ENCODE measurements around the gene RC3H2.

The RC3H2 gene

GRCh38 chr9:122815544-122815943 lies 89.6 kb downstream of the RC3H2 start:
- no peak for ATAC-seq
- TF ChIP-seq CSDC2 (CRISPR knock-in tag; IDR thresholded peaks at IDR 0.05) (no peak), CSRNP3 (CRISPR knock-in tag; IDR thresholded peaks at IDR 0.05) (no peak), ARNTL (CRISPR knock-in tag; IDR thresholded peaks at IDR 0.05; ENCODE audit: borderline replicate concordance, low read depth) (no peak), ISL1 (CRISPR knock-in tag; IDR thresholded peaks at IDR 0.05) (no peak), PATZ1 (CRISPR knock-in tag; IDR thresholded peaks at IDR 0.05; ENCODE audit: borderline replicate concordance) (no peak), ZNF8 (CRISPR knock-in tag; IDR thresholded peaks at IDR 0.05) (no peak), ESRRG (CRISPR knock-in tag; IDR thresholded peaks at IDR 0.05) (no peak), OSR1 (CRISPR knock-in tag; IDR thresholded peaks at IDR 0.05) (no peak), ZNF565 (CRISPR knock-in tag; conservative IDR thresholded peaks at IDR 0.05; ENCODE audit: low read depth) (no peak), SNAI2 (CRISPR knock-in tag; IDR thresholded peaks at IDR 0.05) (no peak), ZFP30 (CRISPR knock-in tag; IDR thresholded peaks at IDR 0.05) (no peak), TSHZ2 (CRISPR knock-in tag; IDR thresholded peaks at IDR 0.05) (no peak), ZFP3 (CRISPR knock-in tag; IDR thresholded peaks at IDR 0.05) (no peak), GLIS3 (CRISPR knock-in tag; IDR thresholded peaks at IDR 0.05) (no peak), TOX (CRISPR knock-in tag; IDR thresholded peaks at IDR 0.05; ENCODE audit: borderline replicate concordance) (no peak), POU6F1 (CRISPR knock-in tag; IDR thresholded peaks at IDR 0.05; ENCODE audit: borderline replicate concordance, low read depth) (no peak), CREB5 (CRISPR knock-in tag; IDR thresholded peaks at IDR 0.05; ENCODE audit: low read depth) (no peak), ZNF70 (CRISPR knock-in tag; IDR thresholded peaks at IDR 0.05) (no peak)

GRCh38 chr9:122814545-122814944 lies 90.6 kb downstream of the RC3H2 start:
- ATAC-seq, result no peak
- TF ChIP-seq ZFP3 (CRISPR knock-in tag; IDR thresholded peaks at IDR 0.05), result no peak
- TF ChIP-seq TCF4 (CRISPR knock-in tag; IDR thresholded peaks at IDR 0.05; ENCODE audit: borderline replicate concordance), result no peak
- TF ChIP-seq CSDC2 (CRISPR knock-in tag; IDR thresholded peaks at IDR 0.05), result no peak
- no peak for TF ChIP-seq SNAI2 (CRISPR knock-in tag; IDR thresholded peaks at IDR 0.05)
- TF ChIP-seq ZFP30 (CRISPR knock-in tag; IDR thresholded peaks at IDR 0.05), result no peak
- no peak for TF ChIP-seq GLIS3 (CRISPR knock-in tag; IDR thresholded peaks at IDR 0.05)
- TF ChIP-seq ZNF565 (CRISPR knock-in tag; conservative IDR thresholded peaks at IDR 0.05; ENCODE audit: low read depth), result no peak
- TF ChIP-seq ESRRG (CRISPR knock-in tag; IDR thresholded peaks at IDR 0.05), result no peak
- TF ChIP-seq POU6F1 (CRISPR knock-in tag; IDR thresholded peaks at IDR 0.05; ENCODE audit: borderline replicate concordance, low read depth), result no peak
- TF ChIP-seq CSRNP3 (CRISPR knock-in tag; IDR thresholded peaks at IDR 0.05), result no peak
- no peak for TF ChIP-seq PPARA (CRISPR knock-in tag; IDR thresholded peaks at IDR 0.05; ENCODE audit: borderline replicate concordance)
- TF ChIP-seq TOX (CRISPR knock-in tag; IDR thresholded peaks at IDR 0.05; ENCODE audit: borderline replicate concordance), result no peak
- TF ChIP-seq ARNTL (CRISPR knock-in tag; IDR thresholded peaks at IDR 0.05; ENCODE audit: borderline replicate concordance, low read depth), result no peak
- no peak for TF ChIP-seq OSR1 (CRISPR knock-in tag; IDR thresholded peaks at IDR 0.05)
- no peak for TF ChIP-seq PATZ1 (CRISPR knock-in tag; IDR thresholded peaks at IDR 0.05; ENCODE audit: borderline replicate concordance)
- TF ChIP-seq CREB5 (CRISPR knock-in tag; IDR thresholded peaks at IDR 0.05; ENCODE audit: low read depth), result no peak

All from SK-N-SH treated with all-trans-retinoic acid at 6 μM for 48 hours (cell line).